GM23338 (cell line): ENCODE measurements around the gene TBCD. TPM values are rescaled to one million over a fixed set of nuclear protein-coding genes. Genes with fewer than 3 reads are reported as not detected.

ENCODE experiments used
- ATAC-seq: fragments of 200-7000 bp; cut with Tn5 transposase; 3 replicates; pipeline ENCODE4 v1.9.1; 2020
- DNase-seq: peaks from one replicate; pipeline ENCODE4 v3.0.0-alpha.2; 2015; ENCODE audit warnings: low spot score
- H2AFZ ChIP-seq: fragments of 200-600 bp; sonication (generic); 2 replicates; pipeline ENCODE4 v1.8.0; 2016; ENCODE audit warnings: antibody characterized with exemption, mild to moderate bottlenecking, moderate library complexity
- H3F3A ChIP-seq: fragments of 200-600 bp; sonication (generic); replicated peaks from 2 replicates; pipeline ENCODE4 v1.8.0; 2017; ENCODE audit warnings: antibody characterized with exemption, mixed run types, low read depth
- H3K27ac ChIP-seq: fragments of 200-600 bp; sonication (generic); 2 replicates; pipeline ENCODE4 v1.6.1; 2016; ENCODE audit warnings: low read depth
- H3K27me3 ChIP-seq: fragments of 200-600 bp; sonication (generic); 2 replicates; pipeline ENCODE4 v1.8.0; 2016; ENCODE audit warnings: mild to moderate bottlenecking, mixed run types, moderate library complexity; ENCODE audit not compliant: insufficient read depth
- H3K36me3 ChIP-seq: fragments of 200-600 bp; sonication (generic); 2 replicates; pipeline ENCODE4 v1.8.0; 2016; ENCODE audit warnings: mild to moderate bottlenecking; ENCODE audit not compliant: insufficient read depth
- H3K4me1 ChIP-seq: fragments of 200-600 bp; sonication (generic); 2 replicates; pipeline ENCODE4 v1.8.0; 2016; ENCODE audit warnings: mild to moderate bottlenecking, moderate library complexity; ENCODE audit not compliant: insufficient read depth
- H3K4me2 ChIP-seq: fragments of 200-600 bp; sonication (generic); 2 replicates; pipeline ENCODE4 v1.7.1; 2017; ENCODE audit warnings: mixed run types
- H3K4me3 ChIP-seq: fragments of 200-600 bp; sonication (generic); 2 replicates; pipeline ENCODE4 v1.6.1; 2016; ENCODE audit warnings: mixed run types
- H3K79me2 ChIP-seq: fragments of 200-600 bp; sonication (generic); replicated peaks from 2 replicates; pipeline ENCODE4 v1.8.0; 2017; ENCODE audit warnings: mild to moderate bottlenecking; ENCODE audit not compliant: insufficient read depth
- H3K9me2 ChIP-seq: fragments of 200-600 bp; sonication (generic); 2 replicates; pipeline ENCODE4 v1.8.0; 2017; ENCODE audit not compliant: insufficient read depth
- H4K20me1 ChIP-seq: fragments of 200-600 bp; sonication (generic); replicated peaks from 2 replicates; pipeline ENCODE4 v1.8.0; 2017; ENCODE audit warnings: mild to moderate bottlenecking; ENCODE audit not compliant: insufficient read depth
- H3K27ac Mint-ChIP-seq: 2 replicates; pipeline ENCODE4 v1.8.0; 2020; ENCODE audit warnings: inconsistent platforms, mild to moderate bottlenecking, moderate library complexity, mixed read lengths
- H3K27me3 Mint-ChIP-seq: 3 replicates; pipeline ENCODE4 v1.8.0; 2022; ENCODE audit warnings: low read depth, mild to moderate bottlenecking, moderate library complexity, mixed read lengths, inconsistent platforms; ENCODE audit not compliant: insufficient read depth, poor library complexity
- H3K36me3 Mint-ChIP-seq: 3 replicates; pipeline ENCODE4 v1.8.0; 2021; ENCODE audit warnings: low read depth, mild to moderate bottlenecking, inconsistent platforms, moderate library complexity, mixed read lengths
- H3K4me1 Mint-ChIP-seq: 3 replicates; pipeline ENCODE4 v1.8.0; 2020; ENCODE audit warnings: mild to moderate bottlenecking, inconsistent platforms, mixed read lengths
- H3K4me3 Mint-ChIP-seq: 3 replicates; pipeline ENCODE4 v1.8.0; 2021; ENCODE audit warnings: moderate library complexity, mild to moderate bottlenecking, inconsistent platforms, mixed read lengths
- H3K9me3 Mint-ChIP-seq: 3 replicates; pipeline ENCODE4 v1.8.0; 2020; ENCODE audit warnings: moderate library complexity, mild to moderate bottlenecking, inconsistent platforms, mixed read lengths
- CREB1 ChIP-seq: fragments of 250-450 bp; sonication (Bioruptor Pico); IDR thresholded peaks from 2 replicates; pipeline ENCODE4 v1.5.0; 2020; ENCODE audit warnings: low read depth, mild to moderate bottlenecking, moderate library complexity
- ETS1 ChIP-seq: IDR thresholded peaks from 2 replicates; pipeline ENCODE4 v1.6.1; 2016; ENCODE audit warnings: antibody characterized with exemption
- EZH2 ChIP-seq: fragments of 200-600 bp; sonication (generic); IDR thresholded peaks from one replicate; pipeline ENCODE4 v1.8.0; 2017; ENCODE audit warnings: antibody characterized with exemption, mild to moderate bottlenecking, low read depth; ENCODE audit not compliant: unreplicated experiment
- EZH2phosphoT487 ChIP-seq: fragments of 200-600 bp; sonication (generic); IDR thresholded peaks from one replicate; pipeline ENCODE4 v1.8.1; 2018; ENCODE audit warnings: antibody characterized with exemption; ENCODE audit not compliant: unreplicated experiment
- ZNF114 ChIP-seq: fragments of 250-450 bp; sonication (Bioruptor Pico); IDR thresholded peaks from 2 replicates; pipeline ENCODE4 v1.5.0; 2020; ENCODE audit warnings: mild to moderate bottlenecking, moderate library complexity
- ZNF462 ChIP-seq: fragments of 250-450 bp; sonication (Bioruptor Pico); IDR thresholded peaks from 2 replicates; pipeline ENCODE4 v1.5.0; 2020; ENCODE audit warnings: mild to moderate bottlenecking, moderate library complexity
- polyA plus RNA-seq: library from polyadenylated mRNA; unstranded; fragments of >200 nt; fragmentation: Nextera tagmentation; extraction: Ambion mirVana; gene quantifications from 2 replicates; pipeline ENCODE4 v1.2.1, GENCODE V29; 2016
- total RNA-seq: library from RNA; depleted of rRNA; stranded (reverse); fragments of >200 nt; shearing (Covaris generic); gene quantifications from 2 replicates; pipeline ENCODE4 v1.2.3, GENCODE V29; 2014

Gene TBCD
- total and polyA plus RNA-seq, 2 experiments from 2014 or later = 75.0 to 116 TPM

- TF ChIP-seq ZNF462 (CRISPR knock-in tag) = no peak
- TF ChIP-seq EZH2 = no peak
- TF ChIP-seq ZNF114 (CRISPR knock-in tag) = no peak
These were observed 113.4 kb downstream of the TBCD start (continued) for GRCh38 chr17:82865274-82865673.

DNA sequence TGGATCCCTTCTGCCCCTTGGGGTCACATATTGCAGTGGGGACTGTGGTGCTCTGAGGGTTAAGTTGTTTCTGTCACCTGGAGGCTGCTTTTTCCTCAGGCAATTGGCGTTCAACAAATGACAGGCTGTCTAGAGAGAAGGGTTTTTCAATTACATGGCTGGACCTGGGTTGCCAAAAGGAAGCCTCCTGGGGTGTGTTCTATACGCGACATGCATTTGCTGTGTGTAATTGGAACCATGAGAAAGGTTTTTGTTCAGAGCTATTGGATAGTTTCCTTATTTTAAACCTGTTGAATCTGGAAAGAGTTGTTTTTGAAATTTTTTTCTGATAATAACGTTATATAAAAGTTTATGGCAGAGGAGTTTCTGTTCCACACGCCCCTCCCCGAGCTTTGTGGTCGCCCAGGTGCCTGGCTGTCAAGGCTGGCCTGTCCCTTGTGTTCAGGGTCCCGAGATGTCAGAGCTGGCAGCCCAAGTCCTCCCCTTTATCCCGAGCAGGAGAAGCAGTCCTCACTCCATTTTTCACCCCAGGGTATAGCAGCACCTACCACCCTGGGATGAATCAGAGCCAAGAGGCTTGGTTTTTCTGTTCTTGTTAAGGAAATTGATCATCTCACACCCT lies 114.0 kb downstream of the TBCD start:
- DNase-seq (no peak), ATAC-seq (no peak)
- Histone ChIP-seq H3K79me2 (peaks cover 62% of the 10 kb centered on the region), H3K27me3 (no peaks in the 10 kb centered on the region), H3K27ac (0 out of 2 replicates have a peak overlapping the region, but pooled peaks have one; percentile 39), H3K4me2 (no peak overlapping the region), H3K36me3 (no peaks in the 10 kb centered on the region), H4K20me1 (0 out of 2 replicates have a peak, but pooled peaks cover 5% of the 10 kb centered on the region), H3K4me1 (no peaks in the 10 kb centered on the region), H3K4me3 (no peak overlapping the region), H2AFZ (no peak overlapping the region), H3F3A (no peaks in the 10 kb centered on the region), H3K9me2 (no peaks in the 10 kb centered on the region)
- Mint-ChIP-seq H3K4me3 (no peak overlapping the region), H3K9me3 (no peaks in the 10 kb centered on the region; the same call in 2 of the 3 replicates), H3K27me3 (peaks cover 15% of the 10 kb centered on the region), H3K36me3 (peaks cover 15% of the 10 kb centered on the region), H3K4me1 (peaks cover 31% of the 10 kb centered on the region), H3K27ac (no peak overlapping the region)
- TF ChIP-seq EZH2phosphoT487 (no peak), CREB1 (CRISPR knock-in tag) (no peak), EZH2 (no peak), ETS1 (no peak)
